C4-2B (cell line): ENCODE data around the gene SF3B1.

Experiments
- CTCF ChIP-seq: fragments of 450-650 bp; conservative IDR thresholded peaks from 2 replicates; pipeline ENCODE4 v1.5.1; 2017; ENCODE audit warnings: mild to moderate bottlenecking
- ZFX ChIP-seq: fragments of 450-650 bp; IDR thresholded peaks from 2 replicates; pipeline ENCODE4 v1.6.1; 2017

- TF ChIP-seq CTCF = no peak
- TF ChIP-seq ZFX = no peak
Measured at GRCh38 chr2:197340591-197340990, 94.2 kb downstream of the SF3B1 start.
